Lung (tissue), 12 donors: ENCODE measurements around the gene TNNT1. TPM values are rescaled to one million over a fixed set of nuclear protein-coding genes. Genes with fewer than 3 reads are reported as not detected.

ENCODE experiments used
- ATAC-seq: fragments of 200-7000 bp; cut with Tn5 transposase; one replicate; pipeline ENCODE4 v1.9.1; 2020; ENCODE audit warnings: moderate number of reproducible peaks; ENCODE audit not compliant: insufficient read depth, low FRiP score
- DNase-seq, 3 donors: peaks; one replicate each; pipeline ENCODE4 v3.0.0-alpha.2; 2013 to 2017
- H3K27ac ChIP-seq, 2 donors: one replicate each; pipeline ENCODE4 v1.5.1; 2013; ENCODE audit warnings: mild to moderate bottlenecking in 2 of 2, moderate library complexity in 2 of 2, control low read depth in 1 of 2, inconsistent platforms in 1 of 2, low read depth in 1 of 2, low read length in 1 of 2
- H3K27me3 ChIP-seq, 3 donors: one replicate each; pipeline ENCODE4 v1.5.1; 2013; ENCODE audit warnings: low read length in 2 of 3; ENCODE audit not compliant: control insufficient read depth in 3 of 3, insufficient read depth in 3 of 3
- H3K36me3 ChIP-seq, 4 donors: one replicate each; pipeline ENCODE4 v1.5.1; 2013; ENCODE audit warnings: low read length in 4 of 4, mild to moderate bottlenecking in 1 of 4, moderate library complexity in 1 of 4; ENCODE audit not compliant: control insufficient read depth in 4 of 4, insufficient read depth in 4 of 4
- H3K4me1 ChIP-seq, 5 donors: one replicate each; pipeline ENCODE4 v1.5.1; 2013; ENCODE audit warnings: low read length in 5 of 5, mild to moderate bottlenecking in 2 of 5, moderate library complexity in 1 of 5; ENCODE audit not compliant: control insufficient read depth in 5 of 5, insufficient read depth in 5 of 5
- H3K4me3 ChIP-seq: one replicate; pipeline ENCODE4 v1.5.1; 2013; ENCODE audit warnings: mild to moderate bottlenecking, control low read depth, moderate library complexity
- H3K9ac ChIP-seq, 2 donors: one replicate each; pipeline ENCODE4 v1.5.1; 2013; ENCODE audit warnings: low read length in 2 of 2, control low read depth in 1 of 2; ENCODE audit not compliant: insufficient read depth in 1 of 2
- H3K9me3 ChIP-seq, 4 donors: one replicate each; pipeline ENCODE4 v1.5.1; 2013; ENCODE audit warnings: low read length in 3 of 4, mild to moderate bottlenecking in 1 of 4, moderate library complexity in 1 of 4; ENCODE audit not compliant: control insufficient read depth in 4 of 4, insufficient read depth in 3 of 4
- CTCF ChIP-seq: IDR thresholded peaks from 2 replicates; pipeline ENCODE4 v1.5.1; 2012; ENCODE audit warnings: mild to moderate bottlenecking; ENCODE audit errors: control extremely low read depth, extremely low read depth
- WGBS, 2 donors: extraction: QIAGEN DNeasy Blood & Tissue Kit; methylation state at CpG; one replicate each; pipeline ENCODE4 v1.1.7; 2013; 5-methylcytosine and 5-hydroxymethylcytosine counted together
- polyA plus RNA-seq, 2 donors: library from polyadenylated mRNA; stranded (reverse); fragments of 200-250 nt; gene quantifications; one replicate each; pipeline ENCODE4 v1.2.1, GENCODE V29; 2013
- total RNA-seq, 2 donors: library from RNA; depleted of rRNA in 1 of 2; stranded (reverse); fragments of >200 nt in 1 of 2; gene quantifications; one replicate each; pipeline ENCODE4 v1.2.1, GENCODE V29; 2014 to 2021
- donor health status: control.
- donor health status: control.
- donor health status: Bipolar disorder and iron deficiency.
- donor health status: healthy.
- donor health status: DM: yes; HTN: yes; CAD: no.

TNNT1 gene
- total and polyA plus RNA-seq, 4 donors: 1.2 to 5.2 (median 2.8) TPM

- no peaks in the 10 kb centered on the region for H3K36me3 ChIP-seq
- 78 to 81% methylated on average over 12 of the region's 12 CpGs for WGBS, 2 donors
- no peak overlapping the region for H3K9ac ChIP-seq
- no peak for DNase-seq
- ATAC-seq: no peak
- H3K27ac ChIP-seq: no peak overlapping the region
- H3K4me1 ChIP-seq: no peaks in the 10 kb centered on the region
- H3K27me3 ChIP-seq: peaks cover 6 to 10% (median 6%) of the 10 kb centered on the region in 3 donors
- no peak for TF ChIP-seq CTCF
- H3K9me3 ChIP-seq: peaks cover 0 to 3% (median 0%) of the 10 kb centered on the region in 4 donors
- no peak overlapping the region for H3K4me3 ChIP-seq
Observed at GRCh38 chr19:55186080-55186479, 37.1 kb upstream of the TNNT1 start.

GRCh38 chr19:55181740-55182139 lies 32.7 kb upstream of the TNNT1 start:
- Histone ChIP-seq H3K27ac (no peak overlapping the region), H3K36me3 (no peaks in the 10 kb centered on the region), H3K9me3 (peaks cover 0 to 6% (median 0%) of the 10 kb centered on the region in 4 donors), H3K9ac (no peak overlapping the region), H3K27me3 (peaks cover 12 to 39% (median 36%) of the 10 kb centered on the region in 3 donors), H3K4me1 (peaks cover 0 to 9% (median 0%) of the 10 kb centered on the region in 5 donors), H3K4me3 (no peak overlapping the region)
- ATAC-seq: no peak
- 63 to 65% methylated on average over 20 of the region's 20 CpGs for WGBS, 2 donors
- DNase-seq: no peak
- TF ChIP-seq CTCF: no peak

GRCh38 chr19:55179606-55180484 lies 30.8 kb upstream of the TNNT1 start, which contains the start of gene SYT5:
Gene SYT5 (minus strand): TSS chr19:55180289. CDS start chr19:55179041, 1,248 bp downstream.
- DNase-seq (peak in 2 of 3 donors; percentile 22 to 50), ATAC-seq (no peak)
- H3K4me3 ChIP-seq: no peak within 1 kb of the TSS
- peaks cover 0 to 6% (median 0%) of the 10 kb centered on the region in 4 donors for H3K9me3 ChIP-seq
- no peak within 1 kb of the TSS for H3K9ac ChIP-seq
- H3K4me1 ChIP-seq: peaks cover 0 to 9% (median 0%) of the 10 kb centered on the region in 5 donors
- WGBS, 2 donors: 2 to 3% methylated on average over 51 to 68 of the region's 68 CpGs
- TF ChIP-seq CTCF: no peak
- peaks cover 9 to 55% (median 37%) of the 10 kb centered on the region in 3 donors for H3K27me3 ChIP-seq
- H3K27ac ChIP-seq: no peak within 1 kb of the TSS
- no peaks in the 10 kb centered on the region for H3K36me3 ChIP-seq
